Neural progenitor cell (in vitro differentiated cells): ENCODE data around the gene MBD2. TPM values are rescaled to one million over a fixed set of nuclear protein-coding genes. Genes with fewer than 3 reads are reported as not detected.

ENCODE experiments used
- DNase-seq: peaks from one replicate; pipeline ENCODE4 v3.0.0-alpha.2; 2016; ENCODE audit warnings: low spot score
- H2AFZ ChIP-seq: fragments of 200-600 bp; sonication (generic); replicated peaks from 2 replicates; pipeline ENCODE4 v1.6.1; 2016; ENCODE audit warnings: antibody characterized with exemption
- H3F3A ChIP-seq: fragments of 200-600 bp; sonication (generic); 2 replicates; pipeline ENCODE4 v1.6.1; 2016; ENCODE audit warnings: antibody characterized with exemption, low read depth
- H3K27ac ChIP-seq: fragments of 200-600 bp; sonication (generic); 2 replicates; pipeline ENCODE4 v1.5.1; 2016; ENCODE audit warnings: mild to moderate bottlenecking
- H3K27me3 ChIP-seq: fragments of 200-600 bp; sonication (generic); 2 replicates; pipeline ENCODE4 v1.6.1; 2016; ENCODE audit warnings: mild to moderate bottlenecking, moderate library complexity
- H3K36me3 ChIP-seq: fragments of 200-600 bp; sonication (generic); 2 replicates; pipeline ENCODE4 v1.5.1; 2016
- H3K4me1 ChIP-seq: fragments of 200-600 bp; sonication (generic); 2 replicates; pipeline ENCODE4 v1.6.1; 2016; ENCODE audit warnings: mixed run types
- H3K4me2 ChIP-seq: fragments of 200-600 bp; sonication (generic); 2 replicates; pipeline ENCODE4 v1.6.1; 2016
- H3K4me3 ChIP-seq: fragments of 200-600 bp; sonication (generic); 2 replicates; pipeline ENCODE4 v1.5.1; 2016
- H3K79me2 ChIP-seq: fragments of 200-600 bp; sonication (generic); 2 replicates; pipeline ENCODE4 v1.6.1; 2016; ENCODE audit warnings: low read depth
- H3K9ac ChIP-seq: fragments of 200-600 bp; sonication (generic); 2 replicates; pipeline ENCODE4 v1.6.1; 2016
- H3K9me3 ChIP-seq: fragments of 200-600 bp; sonication (generic); 2 replicates; pipeline ENCODE4 v1.5.1; 2016; ENCODE audit warnings: low read depth
- H4K20me1 ChIP-seq: fragments of 200-600 bp; sonication (generic); 2 replicates; pipeline ENCODE4 v1.6.1; 2016; ENCODE audit warnings: low read depth
- H3K27ac Mint-ChIP-seq: 3 replicates; pipeline ENCODE4 v1.8.0; 2021; ENCODE audit warnings: mixed read lengths
- H3K27me3 Mint-ChIP-seq: 2 replicates; pipeline ENCODE4 v1.8.0; 2022; ENCODE audit warnings: low read depth, mild to moderate bottlenecking, inconsistent platforms, moderate library complexity, mixed read lengths; ENCODE audit not compliant: insufficient read depth
- H3K36me3 Mint-ChIP-seq: 3 replicates; pipeline ENCODE4 v1.8.0; 2021; ENCODE audit warnings: mixed read lengths
- H3K4me1 Mint-ChIP-seq: 3 replicates; pipeline ENCODE4 v1.8.0; 2021; ENCODE audit warnings: mixed read lengths
- H3K4me3 Mint-ChIP-seq: 3 replicates; pipeline ENCODE4 v1.8.0; 2021; ENCODE audit warnings: mild to moderate bottlenecking, moderate library complexity, mixed read lengths
- H3K9me3 Mint-ChIP-seq: 3 replicates; pipeline ENCODE4 v1.8.0; 2020; ENCODE audit warnings: mixed read lengths
- EZH2 ChIP-seq: fragments of 200-600 bp; sonication (generic); IDR thresholded peaks from 2 replicates; pipeline ENCODE4 v1.6.1; 2017; ENCODE audit warnings: antibody characterized with exemption, mild to moderate bottlenecking, moderate library complexity
- EZH2phosphoT487 ChIP-seq: fragments of 200-600 bp; sonication (generic); IDR thresholded peaks from 2 replicates; pipeline ENCODE4 v1.6.1; 2017; ENCODE audit warnings: antibody characterized with exemption
- total RNA-seq: library from RNA; depleted of rRNA; stranded (reverse); fragments of >200 nt; gene quantifications from 2 replicates; pipeline ENCODE4 v1.2.3, GENCODE V29; 2015; ENCODE audit warnings: low replicate concordance
- TF ChIP-seq, protein P1 (sequence below): fragments of 200-600 bp; sonication (generic); IDR thresholded peaks from 2 replicates; pipeline ENCODE4 v1.5.1; 2017; ENCODE audit warnings: antibody characterized with exemption, mild to moderate bottlenecking

Gene MBD2
- total RNA-seq, 1 donor from 2014 or later: 36.5 TPM

DNA sequence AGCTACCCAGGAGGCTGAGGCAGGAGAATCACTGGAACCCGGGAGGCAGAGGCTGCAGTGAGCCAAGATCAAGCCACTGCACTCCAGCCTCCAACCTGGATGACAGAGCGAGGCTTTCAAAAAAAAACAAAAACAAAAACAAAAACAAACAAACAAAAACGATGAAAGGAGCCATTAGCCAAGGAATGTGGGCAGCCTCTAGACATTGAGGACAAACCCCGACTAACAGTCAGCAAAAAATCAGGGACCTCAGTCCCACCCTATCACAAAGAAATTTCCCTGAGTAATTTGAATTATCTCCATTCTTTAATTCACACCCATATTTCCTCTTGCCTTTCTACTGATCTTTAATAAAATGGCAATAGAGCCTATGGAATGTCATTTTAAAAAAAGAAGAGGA is 75.8 kb downstream of the MBD2 start:
- H3K4me1 Mint-ChIP-seq: peaks cover 8% of the 10 kb centered on the region
- Histone ChIP-seq H3K4me2 (no peak overlapping the region), H4K20me1 (no peaks in the 10 kb centered on the region), H3K27me3 (no peaks in the 10 kb centered on the region), H2AFZ (no peak overlapping the region), H3K27ac (no peak overlapping the region), H3K79me2 (no peaks in the 10 kb centered on the region), H3K9ac (no peak overlapping the region), H3F3A (no peaks in the 10 kb centered on the region), H3K4me3 (no peak overlapping the region), H3K36me3 (no peaks in the 10 kb centered on the region), H3K9me3 (no peaks in the 10 kb centered on the region), H3K4me1 (no peaks in the 10 kb centered on the region)
- H3K27ac Mint-ChIP-seq: no peak overlapping the region
- no peaks in the 10 kb centered on the region for H3K27me3 Mint-ChIP-seq
- H3K4me3 Mint-ChIP-seq: no peak overlapping the region
- peaks cover 3% of the 10 kb centered on the region for H3K36me3 Mint-ChIP-seq
- peaks cover 6% of the 10 kb centered on the region for H3K9me3 Mint-ChIP-seq
- no peak for DNase-seq
- TF ChIP-seq EZH2phosphoT487: no peak
- no peak for TF ChIP-seq EZH2
- TF ChIP-seq, protein P1, sequence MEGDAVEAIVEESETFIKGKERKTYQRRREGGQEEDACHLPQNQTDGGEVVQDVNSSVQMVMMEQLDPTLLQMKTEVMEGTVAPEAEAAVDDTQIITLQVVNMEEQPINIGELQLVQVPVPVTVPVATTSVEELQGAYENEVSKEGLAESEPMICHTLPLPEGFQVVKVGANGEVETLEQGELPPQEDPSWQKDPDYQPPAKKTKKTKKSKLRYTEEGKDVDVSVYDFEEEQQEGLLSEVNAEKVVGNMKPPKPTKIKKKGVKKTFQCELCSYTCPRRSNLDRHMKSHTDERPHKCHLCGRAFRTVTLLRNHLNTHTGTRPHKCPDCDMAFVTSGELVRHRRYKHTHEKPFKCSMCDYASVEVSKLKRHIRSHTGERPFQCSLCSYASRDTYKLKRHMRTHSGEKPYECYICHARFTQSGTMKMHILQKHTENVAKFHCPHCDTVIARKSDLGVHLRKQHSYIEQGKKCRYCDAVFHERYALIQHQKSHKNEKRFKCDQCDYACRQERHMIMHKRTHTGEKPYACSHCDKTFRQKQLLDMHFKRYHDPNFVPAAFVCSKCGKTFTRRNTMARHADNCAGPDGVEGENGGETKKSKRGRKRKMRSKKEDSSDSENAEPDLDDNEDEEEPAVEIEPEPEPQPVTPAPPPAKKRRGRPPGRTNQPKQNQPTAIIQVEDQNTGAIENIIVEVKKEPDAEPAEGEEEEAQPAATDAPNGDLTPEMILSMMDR: no peak

DNA sequence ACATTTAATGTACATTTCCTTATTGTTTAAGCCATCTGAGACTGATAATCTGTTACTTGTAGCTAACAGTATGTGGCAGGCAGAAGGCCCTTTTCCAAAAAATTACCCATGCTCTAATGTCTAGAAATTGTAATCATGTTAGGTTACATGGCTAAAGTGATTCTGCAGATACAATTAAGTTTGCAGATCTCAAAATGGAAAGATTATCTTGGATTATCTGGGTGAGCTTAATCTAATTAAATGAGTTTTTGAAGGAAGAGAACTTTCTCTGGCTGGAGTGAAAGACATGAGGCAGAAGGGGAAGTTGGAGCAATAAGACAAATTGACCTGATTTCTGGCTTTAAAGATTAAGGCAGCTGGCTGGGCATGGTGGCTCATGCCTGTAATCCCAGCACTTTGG is 76.3 kb downstream of the MBD2 start:
- H3K27ac Mint-ChIP-seq: peak overlapping the region; percentile 61
- Histone ChIP-seq H3K27me3 (no peaks in the 10 kb centered on the region), H3F3A (no peaks in the 10 kb centered on the region), H3K9ac (no peak overlapping the region), H3K27ac (no peak overlapping the region), H3K4me1 (no peaks in the 10 kb centered on the region), H3K4me2 (no peak overlapping the region), H2AFZ (no peak overlapping the region), H3K9me3 (no peaks in the 10 kb centered on the region), H3K4me3 (no peak overlapping the region), H3K36me3 (peaks cover 3% of the 10 kb centered on the region), H4K20me1 (no peaks in the 10 kb centered on the region), H3K79me2 (no peaks in the 10 kb centered on the region)
- TF ChIP-seq, protein P1: no peak
- no peak for TF ChIP-seq EZH2phosphoT487
- no peak for TF ChIP-seq EZH2
- no peaks in the 10 kb centered on the region for H3K27me3 Mint-ChIP-seq
- no peak overlapping the region for H3K4me3 Mint-ChIP-seq
- peaks cover 7% of the 10 kb centered on the region for H3K9me3 Mint-ChIP-seq
- H3K4me1 Mint-ChIP-seq: peaks cover 8% of the 10 kb centered on the region
- H3K36me3 Mint-ChIP-seq: peaks cover 3% of the 10 kb centered on the region
- DNase-seq: no peak

DNA sequence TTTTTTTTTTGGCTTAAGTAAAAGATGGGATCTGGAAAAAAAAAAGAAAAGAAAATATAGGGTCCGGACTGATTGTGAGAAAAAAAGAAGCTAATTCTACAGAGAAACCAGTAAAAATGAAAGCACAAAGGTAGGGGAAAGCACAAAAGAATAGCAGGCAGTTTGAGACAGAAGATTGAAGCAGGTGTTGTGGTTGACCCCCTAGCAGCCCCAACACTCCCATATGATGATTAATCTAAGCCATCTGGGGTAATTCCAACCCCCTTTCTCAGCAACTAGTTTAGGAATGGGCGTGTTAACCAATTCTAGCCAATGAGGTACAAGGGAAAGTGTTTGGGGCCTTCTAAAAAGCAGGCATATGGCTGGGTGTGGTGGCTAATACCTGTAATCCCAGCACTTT is 77.0 kb downstream of the MBD2 start:
- no peak overlapping the region for H2AFZ ChIP-seq
- TF ChIP-seq EZH2 (no peak), EZH2phosphoT487 (no peak)
- TF ChIP-seq, protein P1: no peak
- H3K9me3 Mint-ChIP-seq: peaks cover 13% of the 10 kb centered on the region
- H4K20me1 ChIP-seq: no peaks in the 10 kb centered on the region
- H3K4me3 ChIP-seq: no peak overlapping the region
- no peak overlapping the region for H3K4me3 Mint-ChIP-seq
- H3K27me3 ChIP-seq: no peaks in the 10 kb centered on the region
- H3K9me3 ChIP-seq: no peaks in the 10 kb centered on the region
- H3K9ac ChIP-seq: no peak overlapping the region
- H3K4me2 ChIP-seq: no peak overlapping the region
- H3K79me2 ChIP-seq: no peaks in the 10 kb centered on the region
- no peaks in the 10 kb centered on the region for H3F3A ChIP-seq
- no peak for DNase-seq
- H3K27ac Mint-ChIP-seq: no peak overlapping the region
- H3K36me3 ChIP-seq: peaks cover 3% of the 10 kb centered on the region
- no peaks in the 10 kb centered on the region for H3K4me1 ChIP-seq
- H3K36me3 Mint-ChIP-seq: no peaks in the 10 kb centered on the region
- H3K4me1 Mint-ChIP-seq: peaks cover 8% of the 10 kb centered on the region
- H3K27ac ChIP-seq: no peak overlapping the region
- H3K27me3 Mint-ChIP-seq: no peaks in the 10 kb centered on the region
